Epithelial cell of prostate (primary cell): Measurements from ENCODE around the gene ADCY3.
"Not testable (repeated sequence)": the region's sequence is repeated elsewhere in the genome, so short reads cannot be mapped to it uniquely, and the experiment has no call there.

Experiments
- DNase-seq: peaks from one replicate; pipeline ENCODE4 v3.0.0-alpha.2; 2011; ENCODE audit warnings: low read depth, low spot score
- H3K27ac ChIP-seq: fragments of 450-650 bp; 2 replicates; pipeline ENCODE4 v1.5.1; 2017; ENCODE audit warnings: mild to moderate bottlenecking

The ADCY3 gene

GRCh38 chr2:24821433-24821891, 98.6 kb downstream of the ADCY3 start:
- H3K27ac ChIP-seq: no peak overlapping the region
- no peak for DNase-seq

- DNase-seq: no peak
- H3K27ac ChIP-seq: no peak overlapping the region
Observed at GRCh38 chr2:24820598-24821432, 99.2 kb downstream of the ADCY3 start.

GRCh38 chr2:24820175-24820513, 99.9 kb downstream of the ADCY3 start:
- no peak for DNase-seq
- H3K27ac ChIP-seq: no peak overlapping the region

- no peak for DNase-seq
- no peak overlapping the region for H3K27ac ChIP-seq
Observed at GRCh38 chr2:24819442-24820174, 100.4 kb downstream of the ADCY3 start.

GRCh38 chr2:24818721-24819167, 101.3 kb downstream of the ADCY3 start:
- no peak overlapping the region for H3K27ac ChIP-seq
- no peak for DNase-seq

GRCh38 chr2:24816884-24817283, 103.2 kb downstream of the ADCY3 start:
- DNase-seq: no peak
- H3K27ac ChIP-seq: no peak overlapping the region

GRCh38 chr2:24816404-24816803, 103.6 kb downstream of the ADCY3 start:
- no peak for DNase-seq
- no peak overlapping the region for H3K27ac ChIP-seq

- no peak for DNase-seq
- H3K27ac ChIP-seq: no peak overlapping the region
Observed at GRCh38 chr2:24815171-24815570, 104.9 kb downstream of the ADCY3 start.

- no peak for DNase-seq
- no peak overlapping the region for H3K27ac ChIP-seq
Observed at GRCh38 chr2:24814516-24814915, 105.5 kb downstream of the ADCY3 start.

GRCh38 chr2:24813691-24814137, 106.3 kb downstream of the ADCY3 start:
- no peak overlapping the region for H3K27ac ChIP-seq
- no peak for DNase-seq

GRCh38 chr2:24809316-24810007, 110.6 kb downstream of the ADCY3 start:
- no peak for DNase-seq
- H3K27ac ChIP-seq: no peak overlapping the region

- peak overlapping the region; percentile 26 for H3K27ac ChIP-seq
- DNase-seq: no peak
Observed at GRCh38 chr2:24806661-24807036, 113.4 kb downstream of the ADCY3 start.

- not testable (repeated sequence) for DNase-seq
- peak overlapping the region; percentile 26 for H3K27ac ChIP-seq
Observed at GRCh38 chr2:24805811-24806660, 114.0 kb downstream of the ADCY3 start.

- H3K27ac ChIP-seq, DNase-seq: not testable (repeated sequence)
Observed at GRCh38 chr2:24800487-24800886, 119.5 kb downstream of the ADCY3 start.

GRCh38 chr2:24797644-24798043, 122.4 kb downstream of the ADCY3 start:
- no peak for DNase-seq
- H3K27ac ChIP-seq: no peak overlapping the region

GRCh38 chr2:24793761-24794435, 126.1 kb downstream of the ADCY3 start:
- DNase-seq: no peak

GRCh38 chr2:24792874-24793760, 126.9 kb downstream of the ADCY3 start, which contains the start of the genes CENPO and PTRHD1:
TSS of gene CENPO (plus strand) at chr2:24793425. CDS start at chr2:24793920, 495 bp downstream.
TSS of gene PTRHD1 (minus strand) at chr2:24793391. CDS start at chr2:24793377, 14 bp downstream.
- DNase-seq: peak; percentile 83
- H3K27ac ChIP-seq: peak within 1 kb of the TSS; percentile 93

More at GRCh38 chr2:24793761-24794435, 126.1 kb downstream of the ADCY3 start:
- H3K27ac ChIP-seq: peak overlapping the region; percentile 93

GRCh38 chr2:24792542-24792873, 127.5 kb downstream of the ADCY3 start:
- DNase-seq: no peak
- peak overlapping the region; percentile 93 for H3K27ac ChIP-seq
